Transverse colon (tissue), 4 donors: ENCODE data around the gene GKN1. TPM values are rescaled to one million over a fixed set of nuclear protein-coding genes. Genes with fewer than 3 reads are reported as not detected.

Source experiments
- DNase-seq: peaks from one replicate; pipeline ENCODE4 v3.0.0-alpha.2; 2019
- H3K27ac ChIP-seq, 4 donors: fragments of 200-600 bp; sonication (generic); 2 replicates each; pipeline ENCODE4 v1.5.1; 2016 to 2018; ENCODE audit warnings: inconsistent platforms in 4 of 4
- H3K27me3 ChIP-seq: fragments of 200-600 bp; sonication (generic); 2 replicates; pipeline ENCODE4 v1.5.1; 2017; ENCODE audit warnings: inconsistent platforms
- H3K36me3 ChIP-seq, 4 donors: fragments of 200-600 bp; sonication (generic); 2 replicates each; pipeline ENCODE4 v1.5.1; 2017 to 2019; ENCODE audit warnings: inconsistent platforms in 4 of 4
- H3K4me1 ChIP-seq, 4 donors: fragments of 200-600 bp; sonication (generic); 2 replicates each; pipeline ENCODE4 v1.5.1; 2017 to 2020; ENCODE audit warnings: inconsistent platforms in 4 of 4
- H3K4me3 ChIP-seq, 4 donors: fragments of 200-600 bp; sonication (generic); 1 replicate in 1 of 4; 2 replicates in 3 of 4; pipeline versions ENCODE4 v1.5.1 to v1.6.1; 2017 to 2019; ENCODE audit warnings: inconsistent platforms in 4 of 4
- H3K9me3 ChIP-seq, 2 donors: fragments of 200-600 bp; sonication (generic); 2 replicates each; pipeline ENCODE4 v1.5.1; 2017 to 2019; ENCODE audit warnings: inconsistent platforms in 2 of 2
- EP300 ChIP-seq: sonication (generic); formaldehyde crosslinking; IDR thresholded peaks from one replicate; pipeline ENCODE4 v1.6.1; 2017; ENCODE audit warnings: antibody characterized with exemption, low read depth
- POLR2A ChIP-seq: fragments of 450-650 bp; IDR thresholded peaks from one replicate; pipeline ENCODE4 v1.6.1; 2016; ENCODE audit warnings: antibody characterized with exemption, mild to moderate bottlenecking, moderate library complexity
- POLR2AphosphoS5 ChIP-seq, 3 donors: sonication (generic); formaldehyde crosslinking; IDR thresholded peaks; one replicate each; pipeline ENCODE4 v1.6.1; 2016; ENCODE audit warnings: antibody characterized with exemption in 3 of 3
- WGBS, 2 donors: methylation state at CpG; one replicate each; pipeline ENCODE4 v1.1.5; 2018; ENCODE audit warnings: low coverage in 1 of 2; 5-methylcytosine and 5-hydroxymethylcytosine counted together
- in situ Hi-C, 4 donors: fragments of 200-750 bp; cut with MboI; loops; one replicate each; pipeline versions ENCODE4 v1.15.0 to v1.15.1; 2017; ENCODE audit warnings: low sequenced_read_pairs in 3 of 4, low pct_ligation_motif_present in 1 of 4, low pct_unique_long_range_greater_than_20kb in 1 of 4
- intact Hi-C: fragments of 100-400 bp; cut with DNase I; formaldehyde crosslinking; loops from one replicate; pipeline ENCODE4 v1.15.1; 2023; ENCODE audit warnings: low total_unique reads
- total RNA-seq, 4 donors: library from RNA; depleted of rRNA; stranded (reverse); fragments of >200 nt; gene quantifications; one replicate each; pipeline ENCODE4 v1.1.0, GENCODE V29; 2016
- TF ChIP-seq, protein P1 (sequence below), 5 experiments: fragments of 200-600 bp in 3 of 5; fragments of 450-650 bp in 2 of 5; sonication (generic) in 3 of 5; IDR thresholded peaks; 1 replicate in 2 of 5; 2 replicates in 3 of 5; pipeline ENCODE4 v1.5.1; 2016 to 2017; ENCODE audit warnings: antibody characterized with exemption in 5 of 5, inconsistent platforms in 3 of 5, mild to moderate bottlenecking in 2 of 5, moderate library complexity in 1 of 5

GKN1 gene
- total RNA-seq, 4 donors from 2014 or later, result not detected

GRCh38 chr2:68931799-68932198 lies 42.6 kb upstream of the GKN1 start:
- Histone ChIP-seq H3K9me3 (no peaks in the 10 kb centered on the region), H3K36me3 (no peaks in the 10 kb centered on the region), H3K27me3 (no peaks in the 10 kb centered on the region), H3K27ac (no peak overlapping the region), H3K4me3 (no peak overlapping the region), H3K4me1 (no peaks in the 10 kb centered on the region)
- intact Hi-C loops, result no loop called here
- DNase-seq, result no peak
- no peak for TF ChIP-seq POLR2A
- in situ Hi-C loops, result no loop called here
- 54 to 59% methylated on average over 2 to 4 of the region's 4 CpGs for WGBS, 2 donors

DNA sequence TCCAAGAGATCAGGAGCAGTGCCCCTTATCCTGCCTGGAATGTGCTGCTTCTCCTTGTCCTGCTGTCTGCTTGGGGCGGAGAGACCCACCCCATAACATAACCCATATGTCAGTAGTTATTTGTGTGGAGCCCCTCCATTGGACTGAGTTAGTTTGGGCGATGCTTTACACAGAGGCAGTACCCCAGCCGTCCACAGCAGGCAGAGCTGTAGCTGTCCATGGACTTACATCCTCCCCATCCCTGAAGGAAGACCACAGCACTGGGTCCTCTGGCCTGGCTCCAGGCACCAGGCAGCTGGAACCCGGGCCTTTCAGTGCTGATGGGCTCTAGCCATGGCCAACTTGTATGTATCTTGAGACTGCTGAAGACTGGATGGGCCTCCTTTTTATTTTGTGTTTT lies 42.0 kb upstream of the GKN1 start:
- WGBS, 2 donors, result 82 to 89% methylated on average over 4 of the region's 4 CpGs
- no peak overlapping the region for H3K27ac ChIP-seq
- no peaks in the 10 kb centered on the region for H3K27me3 ChIP-seq
- TF ChIP-seq, protein P1, sequence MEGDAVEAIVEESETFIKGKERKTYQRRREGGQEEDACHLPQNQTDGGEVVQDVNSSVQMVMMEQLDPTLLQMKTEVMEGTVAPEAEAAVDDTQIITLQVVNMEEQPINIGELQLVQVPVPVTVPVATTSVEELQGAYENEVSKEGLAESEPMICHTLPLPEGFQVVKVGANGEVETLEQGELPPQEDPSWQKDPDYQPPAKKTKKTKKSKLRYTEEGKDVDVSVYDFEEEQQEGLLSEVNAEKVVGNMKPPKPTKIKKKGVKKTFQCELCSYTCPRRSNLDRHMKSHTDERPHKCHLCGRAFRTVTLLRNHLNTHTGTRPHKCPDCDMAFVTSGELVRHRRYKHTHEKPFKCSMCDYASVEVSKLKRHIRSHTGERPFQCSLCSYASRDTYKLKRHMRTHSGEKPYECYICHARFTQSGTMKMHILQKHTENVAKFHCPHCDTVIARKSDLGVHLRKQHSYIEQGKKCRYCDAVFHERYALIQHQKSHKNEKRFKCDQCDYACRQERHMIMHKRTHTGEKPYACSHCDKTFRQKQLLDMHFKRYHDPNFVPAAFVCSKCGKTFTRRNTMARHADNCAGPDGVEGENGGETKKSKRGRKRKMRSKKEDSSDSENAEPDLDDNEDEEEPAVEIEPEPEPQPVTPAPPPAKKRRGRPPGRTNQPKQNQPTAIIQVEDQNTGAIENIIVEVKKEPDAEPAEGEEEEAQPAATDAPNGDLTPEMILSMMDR (IDR thresholded peaks at IDR 0.05), result no peak
- no peak for TF ChIP-seq POLR2A
- no peak for TF ChIP-seq EP300
- no peak for TF ChIP-seq POLR2AphosphoS5 (IDR thresholded peaks at IDR 0.05)
- no peak overlapping the region for H3K4me3 ChIP-seq
- in situ Hi-C loops, result no loop called here
- no peak for DNase-seq
- H3K9me3 ChIP-seq, result no peaks in the 10 kb centered on the region
- intact Hi-C loops, result no loop called here
- H3K36me3 ChIP-seq, result no peaks in the 10 kb centered on the region
- no peaks in the 10 kb centered on the region for H3K4me1 ChIP-seq

DNA sequence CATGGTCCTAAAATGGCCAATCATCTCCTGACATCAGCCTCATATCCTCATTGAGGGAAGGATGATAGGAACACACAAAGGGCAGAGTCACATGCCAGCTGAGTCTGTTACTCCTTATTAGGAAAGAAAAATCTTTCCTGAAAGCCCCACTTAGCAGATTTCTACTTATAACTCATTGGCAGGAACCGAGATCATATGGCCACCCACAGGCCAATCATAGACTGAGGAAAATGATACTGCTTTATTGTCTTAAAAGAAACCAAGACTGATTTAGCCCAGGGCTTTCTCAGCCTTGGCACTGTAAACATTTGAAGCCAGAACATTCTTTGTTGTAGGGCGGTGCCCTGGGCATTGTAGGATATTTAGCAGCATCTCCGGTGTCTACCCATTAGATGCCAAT lies 40.4 kb upstream of the GKN1 start:
- DNase-seq, result no peak
- in situ Hi-C loops, result no loop called here
- no peak for TF ChIP-seq POLR2AphosphoS5 (IDR thresholded peaks at IDR 0.05)
- Histone ChIP-seq H3K27me3 (no peaks in the 10 kb centered on the region), H3K27ac (no peak overlapping the region), H3K4me3 (no peak overlapping the region), H3K36me3 (no peaks in the 10 kb centered on the region), H3K4me1 (no peaks in the 10 kb centered on the region), H3K9me3 (no peaks in the 10 kb centered on the region)
- 90 to 95% methylated on average over 1 to 3 of the region's 3 CpGs for WGBS, 2 donors
- intact Hi-C loops, result loop anchor here (2.0 kb wide), 1 partner anchor 77 kb away; no protein-coding TSS in a partner anchor

DNA sequence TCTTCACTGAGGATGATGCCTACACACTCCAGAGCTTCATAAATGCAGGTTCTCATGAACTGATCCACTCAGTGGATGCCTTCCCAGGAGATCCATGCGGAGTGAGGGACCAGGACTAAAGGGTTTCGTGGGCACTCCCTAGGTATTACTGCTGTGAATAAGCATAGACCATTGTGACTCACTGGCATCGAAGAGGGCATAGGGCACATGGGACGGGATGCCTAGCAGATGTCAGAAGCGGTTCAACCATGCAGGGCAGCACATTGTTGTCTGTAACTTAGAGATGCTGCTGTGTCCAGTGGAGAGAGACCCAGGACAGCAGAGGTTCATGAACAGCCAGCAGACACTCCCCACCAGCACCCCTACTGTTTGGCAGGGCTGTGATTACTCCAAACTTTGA lies 39.0 kb upstream of the GKN1 start:
- no peak for DNase-seq
- Histone ChIP-seq H3K36me3 (no peaks in the 10 kb centered on the region), H3K4me3 (no peak overlapping the region), H3K27me3 (no peaks in the 10 kb centered on the region), H3K9me3 (no peaks in the 10 kb centered on the region), H3K4me1 (no peaks in the 10 kb centered on the region), H3K27ac (no peak overlapping the region)
- 92% methylated on average over 5 of the region's 5 CpGs; no CpG with 5 or more reads in 1 of the 2 donors for whole genome bisulfite sequencing, 2 donors
- intact Hi-C loops (loop anchor here (2.0 kb wide), 1 partner anchor 75 kb away; no protein-coding TSS in a partner anchor), in situ Hi-C loops (no loop called here)
- TF ChIP-seq POLR2AphosphoS5 (IDR thresholded peaks at IDR 0.05), result no peak
- no peak for TF ChIP-seq EP300
- TF ChIP-seq, protein P1 (IDR thresholded peaks at IDR 0.05), result no peak
- TF ChIP-seq POLR2A, result no peak

- in situ Hi-C loops, result no loop called here
- WGBS, 2 donors, result 53 to 67% methylated on average over 2 of the region's 2 CpGs
Observed at GRCh38 chr2:68936427-68936826, 38.0 kb upstream of the GKN1 start.

More at GRCh38 chr2:68936427-68936826, 38.0 kb upstream of the GKN1 start:
- no peak overlapping the region for H3K4me3 ChIP-seq
- TF ChIP-seq, protein P1 (IDR thresholded peaks at IDR 0.05), result no peak
- no peak for TF ChIP-seq POLR2A
- intact Hi-C loops, result no loop called here
- no peak overlapping the region for H3K27ac ChIP-seq
- peaks cover 4% of the 10 kb centered on the region for H3K27me3 ChIP-seq
- H3K36me3 ChIP-seq, result no peaks in the 10 kb centered on the region
- H3K9me3 ChIP-seq, result no peaks in the 10 kb centered on the region
- H3K4me1 ChIP-seq, result no peaks in the 10 kb centered on the region
- no peak for DNase-seq
